Neural progenitor cell (in vitro differentiated cells): ENCODE results near the gene TM4SF5.

Source experiments
- EZH2 ChIP-seq: fragments of 200-600 bp; sonication (generic); IDR thresholded peaks from 2 replicates; pipeline ENCODE4 v1.6.1; 2017; ENCODE audit warnings: antibody characterized with exemption, mild to moderate bottlenecking, moderate library complexity
- EZH2phosphoT487 ChIP-seq: fragments of 200-600 bp; sonication (generic); IDR thresholded peaks from 2 replicates; pipeline ENCODE4 v1.6.1; 2017; ENCODE audit warnings: antibody characterized with exemption
- TF ChIP-seq, protein P1 (sequence below): fragments of 200-600 bp; sonication (generic); IDR thresholded peaks from 2 replicates; pipeline ENCODE4 v1.5.1; 2017; ENCODE audit warnings: antibody characterized with exemption, mild to moderate bottlenecking

DNA sequence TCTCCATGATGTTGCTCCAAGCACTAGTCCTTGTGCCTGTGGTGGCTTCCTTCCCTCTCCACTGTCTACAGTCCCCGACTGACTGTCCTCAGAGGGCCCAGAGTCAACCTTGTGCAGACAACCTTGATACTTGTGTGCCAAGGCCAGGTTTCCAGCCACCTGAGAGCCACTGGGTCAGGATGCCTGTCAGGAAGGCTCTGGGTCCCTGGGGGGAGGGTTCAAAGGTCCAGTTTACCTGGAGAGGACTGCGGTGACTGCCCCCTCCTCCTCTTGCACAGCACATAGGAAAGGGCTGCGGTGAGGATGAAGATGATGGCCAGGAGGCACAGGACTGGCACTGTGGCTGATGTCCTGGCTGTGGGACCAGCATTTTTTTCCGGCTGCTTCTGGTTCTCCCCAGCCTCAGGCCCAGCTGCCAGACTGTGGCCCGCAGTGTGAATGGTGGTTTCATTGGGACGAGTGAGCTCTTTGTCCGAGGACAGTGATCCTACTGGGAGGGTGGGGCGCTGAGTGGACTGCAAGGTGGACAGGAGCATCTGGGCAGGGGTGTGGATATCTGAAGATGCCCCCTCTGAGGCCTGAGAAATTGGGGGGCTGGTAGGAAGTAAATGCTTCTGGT is 36.7 kb upstream of the TM4SF5 start:
- TF ChIP-seq EZH2 (no peak), EZH2phosphoT487 (no peak)
- TF ChIP-seq, protein P1, sequence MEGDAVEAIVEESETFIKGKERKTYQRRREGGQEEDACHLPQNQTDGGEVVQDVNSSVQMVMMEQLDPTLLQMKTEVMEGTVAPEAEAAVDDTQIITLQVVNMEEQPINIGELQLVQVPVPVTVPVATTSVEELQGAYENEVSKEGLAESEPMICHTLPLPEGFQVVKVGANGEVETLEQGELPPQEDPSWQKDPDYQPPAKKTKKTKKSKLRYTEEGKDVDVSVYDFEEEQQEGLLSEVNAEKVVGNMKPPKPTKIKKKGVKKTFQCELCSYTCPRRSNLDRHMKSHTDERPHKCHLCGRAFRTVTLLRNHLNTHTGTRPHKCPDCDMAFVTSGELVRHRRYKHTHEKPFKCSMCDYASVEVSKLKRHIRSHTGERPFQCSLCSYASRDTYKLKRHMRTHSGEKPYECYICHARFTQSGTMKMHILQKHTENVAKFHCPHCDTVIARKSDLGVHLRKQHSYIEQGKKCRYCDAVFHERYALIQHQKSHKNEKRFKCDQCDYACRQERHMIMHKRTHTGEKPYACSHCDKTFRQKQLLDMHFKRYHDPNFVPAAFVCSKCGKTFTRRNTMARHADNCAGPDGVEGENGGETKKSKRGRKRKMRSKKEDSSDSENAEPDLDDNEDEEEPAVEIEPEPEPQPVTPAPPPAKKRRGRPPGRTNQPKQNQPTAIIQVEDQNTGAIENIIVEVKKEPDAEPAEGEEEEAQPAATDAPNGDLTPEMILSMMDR: no peak
